Stimulated activated CD8-positive, alpha-beta memory T cell treated with anti-CD3 and anti-CD28 coated beads, Interleukin-7, amount 100 ng/mL, for 4 hours (primary cell): Measurements from ENCODE around the gene GSN.

Experiments
- DNase-seq, 2 donors: peaks; one replicate each; pipeline ENCODE4 v3.0.0-alpha.2; 2020; ENCODE audit warnings: low read depth in 2 of 2

Gene GSN

GRCh38 chr9:121350993-121351561 lies 83.1 kb downstream of the GSN start:
- DNase-seq = no peak

GRCh38 chr9:121353241-121354061 lies 85.5 kb downstream of the GSN start:
- DNase-seq = peak; percentile 48 to 60

- no peak for DNase-seq
Measured at GRCh38 chr9:121354141-121354540, 86.2 kb downstream of the GSN start.

- no peak for DNase-seq
Measured at GRCh38 chr9:121354762-121355161, 86.8 kb downstream of the GSN start.

GRCh38 chr9:121357011-121357410 lies 89.0 kb downstream of the GSN start:
- no peak for DNase-seq

GRCh38 chr9:121358751-121359150 lies 90.8 kb downstream of the GSN start:
- DNase-seq = no peak

- DNase-seq = no peak
Measured at GRCh38 chr9:121359351-121360294, 91.7 kb downstream of the GSN start.

GRCh38 chr9:121360601-121361374 lies 92.8 kb downstream of the GSN start:
- no peak for DNase-seq

GRCh38 chr9:121362813-121363621 lies 95.1 kb downstream of the GSN start:
- DNase-seq = no peak

GRCh38 chr9:121363622-121363961 lies 95.6 kb downstream of the GSN start:
- DNase-seq = no peak

GRCh38 chr9:121364077-121364476 lies 96.1 kb downstream of the GSN start:
- DNase-seq = no peak

- DNase-seq = no peak
Measured at GRCh38 chr9:121364886-121365285, 96.9 kb downstream of the GSN start.

GRCh38 chr9:121365564-121365963 lies 97.6 kb downstream of the GSN start:
- DNase-seq = no peak

GRCh38 chr9:121366611-121367192 lies 98.7 kb downstream of the GSN start:
- DNase-seq = no peak

- DNase-seq = no peak
Measured at GRCh38 chr9:121367306-121368137, 99.6 kb downstream of the GSN start.

- no peak for DNase-seq
Measured at GRCh38 chr9:121368138-121368522, 100.2 kb downstream of the GSN start.

- no peak for DNase-seq
Measured at GRCh38 chr9:121368745-121369144, 100.8 kb downstream of the GSN start.

GRCh38 chr9:121369595-121370265 lies 101.8 kb downstream of the GSN start, which contains the start of gene STOM:
TSS of gene STOM (minus strand) at chr9:121370250. CDS start at chr9:121370187, 63 bp downstream.
- no peak for DNase-seq

- no peak for DNase-seq
Measured at GRCh38 chr9:121371495-121372061, 103.6 kb downstream of the GSN start.
